Measurements from ENCODE around the gene ECM2. TPM values are rescaled to one million over a fixed set of nuclear protein-coding genes. Genes with fewer than 3 reads are reported as not detected.

ECM2 gene
- total and polyA plus RNA-seq, 9 donors = 14.7 to 28.3 (median 17.2) TPM

GRCh38 chr9:92529124-92529523 is 6.7 kb downstream of the ECM2 start:
- no peak overlapping the region for H3K4me3 ChIP-seq (ENCODE audit: low read length)
- no CpG with 5 or more reads among the region's 3 CpGs for WGBS (ENCODE audit: insufficient coverage)
- peaks cover 2% of the 10 kb centered on the region for H3K4me1 ChIP-seq (ENCODE audit: control insufficient read depth, insufficient read depth, low read length)
- peaks cover 8% of the 10 kb centered on the region for H3K9me3 ChIP-seq (replicated peaks; ENCODE audit: control insufficient read depth, low read depth, low read length)
- no peaks in the 10 kb centered on the region for H3K36me3 ChIP-seq (ENCODE audit: control insufficient read depth, insufficient read depth, low read length)
- H3K27ac ChIP-seq (ENCODE audit: low read length) = no peak overlapping the region
- H3K27me3 ChIP-seq (ENCODE audit: control insufficient read depth, insufficient read depth, low read length) = no peaks in the 10 kb centered on the region
- no peak for DNase-seq

- H3K36me3 ChIP-seq (ENCODE audit: control insufficient read depth, insufficient read depth, low read length) = no peaks in the 10 kb centered on the region
- no peak overlapping the region for H3K4me3 ChIP-seq (ENCODE audit: low read length)
- H3K9me3 ChIP-seq (replicated peaks; ENCODE audit: control insufficient read depth, low read depth, low read length) = peaks cover 8% of the 10 kb centered on the region
- no peaks in the 10 kb centered on the region for H3K27me3 ChIP-seq (ENCODE audit: control insufficient read depth, insufficient read depth, low read length)
- DNase-seq = peak; percentile 87
- peaks cover 2% of the 10 kb centered on the region for H3K4me1 ChIP-seq (ENCODE audit: control insufficient read depth, insufficient read depth, low read length)
- WGBS (ENCODE audit: insufficient coverage) = no CpG with 5 or more reads among the region's 1 CpG
- H3K27ac ChIP-seq (ENCODE audit: low read length) = peak overlapping the region; percentile 82
Observed at GRCh38 chr9:92528522-92528849, 7.3 kb downstream of the ECM2 start.

GRCh38 chr9:92527832-92528521 is 7.8 kb downstream of the ECM2 start:
- DNase-seq = no peak
- peaks cover 2% of the 10 kb centered on the region for H3K4me1 ChIP-seq (ENCODE audit: control insufficient read depth, insufficient read depth, low read length)
- no peaks in the 10 kb centered on the region for H3K36me3 ChIP-seq (ENCODE audit: control insufficient read depth, insufficient read depth, low read length)
- no peak overlapping the region for H3K4me3 ChIP-seq (ENCODE audit: low read length)
- peaks cover 8% of the 10 kb centered on the region for H3K9me3 ChIP-seq (replicated peaks; ENCODE audit: control insufficient read depth, low read depth, low read length)
- 55% methylated on average over 1 of the region's 4 CpGs for WGBS (ENCODE audit: insufficient coverage)
- no peaks in the 10 kb centered on the region for H3K27me3 ChIP-seq (ENCODE audit: control insufficient read depth, insufficient read depth, low read length)
- H3K27ac ChIP-seq (ENCODE audit: low read length) = peak overlapping the region; percentile 82

- no peaks in the 10 kb centered on the region for H3K27me3 ChIP-seq (ENCODE audit: control insufficient read depth, insufficient read depth, low read length)
- H3K36me3 ChIP-seq (ENCODE audit: control insufficient read depth, insufficient read depth, low read length) = no peaks in the 10 kb centered on the region
- H3K4me1 ChIP-seq (ENCODE audit: control insufficient read depth, insufficient read depth, low read length) = peaks cover 2% of the 10 kb centered on the region
- H3K9me3 ChIP-seq (replicated peaks; ENCODE audit: control insufficient read depth, low read depth, low read length) = peaks cover 8% of the 10 kb centered on the region
- DNase-seq = no peak
- WGBS (ENCODE audit: insufficient coverage) = no CpG with 5 or more reads among the region's 2 CpGs
- no peak overlapping the region for H3K27ac ChIP-seq (ENCODE audit: low read length)
- H3K4me3 ChIP-seq (ENCODE audit: low read length) = no peak overlapping the region
Observed at GRCh38 chr9:92527291-92527828, 8.4 kb downstream of the ECM2 start.

GRCh38 chr9:92525306-92525705 is 10.5 kb downstream of the ECM2 start:
- no peaks in the 10 kb centered on the region for H3K27me3 ChIP-seq (ENCODE audit: control insufficient read depth, insufficient read depth, low read length)
- no peak for DNase-seq
- H3K27ac ChIP-seq (ENCODE audit: low read length) = no peak overlapping the region

GRCh38 chr9:92524881-92525280 is 10.9 kb downstream of the ECM2 start:
- no peaks in the 10 kb centered on the region for H3K36me3 ChIP-seq (ENCODE audit: control insufficient read depth, insufficient read depth, low read length)

More at GRCh38 chr9:92525306-92525705, 10.5 kb downstream of the ECM2 start:
- no peaks in the 10 kb centered on the region for H3K36me3 ChIP-seq (ENCODE audit: control insufficient read depth, insufficient read depth, low read length)
- no CpG with 5 or more reads among the region's 5 CpGs for WGBS (ENCODE audit: insufficient coverage)
- H3K4me1 ChIP-seq (ENCODE audit: control insufficient read depth, insufficient read depth, low read length) = peaks cover 2% of the 10 kb centered on the region
- H3K4me3 ChIP-seq (ENCODE audit: low read length) = no peak overlapping the region
- H3K9me3 ChIP-seq (replicated peaks; ENCODE audit: control insufficient read depth, low read depth, low read length) = no peaks in the 10 kb centered on the region

GRCh38 chr9:92522983-92523970 is 12.5 kb downstream of the ECM2 start:
- Histone ChIP-seq H3K4me1 (ENCODE audit: control insufficient read depth, insufficient read depth, low read length) (peaks cover 2% of the 10 kb centered on the region), H3K27ac (ENCODE audit: low read length) (no peak overlapping the region), H3K36me3 (ENCODE audit: control insufficient read depth, insufficient read depth, low read length) (no peaks in the 10 kb centered on the region), H3K4me3 (ENCODE audit: low read length) (no peak overlapping the region), H3K9me3 (replicated peaks; ENCODE audit: control insufficient read depth, low read depth, low read length) (no peaks in the 10 kb centered on the region), H3K27me3 (ENCODE audit: control insufficient read depth, insufficient read depth, low read length) (no peaks in the 10 kb centered on the region)
- 78% methylated on average over 4 of the region's 10 CpGs for WGBS (ENCODE audit: insufficient coverage)
- DNase-seq = no peak

More at GRCh38 chr9:92524881-92525280, 10.9 kb downstream of the ECM2 start:
- no CpG with 5 or more reads among the region's 1 CpG for WGBS (ENCODE audit: insufficient coverage)
- Histone ChIP-seq H3K27me3 (ENCODE audit: control insufficient read depth, insufficient read depth, low read length) (no peaks in the 10 kb centered on the region), H3K9me3 (replicated peaks; ENCODE audit: control insufficient read depth, low read depth, low read length) (no peaks in the 10 kb centered on the region), H3K27ac (ENCODE audit: low read length) (no peak overlapping the region), H3K4me3 (ENCODE audit: low read length) (no peak overlapping the region), H3K4me1 (ENCODE audit: control insufficient read depth, insufficient read depth, low read length) (peaks cover 2% of the 10 kb centered on the region)
- no peak for DNase-seq

GRCh38 chr9:92520837-92521236 is 15.0 kb downstream of the ECM2 start:
- Histone ChIP-seq H3K27ac (ENCODE audit: low read length) (no peak overlapping the region), H3K9me3 (replicated peaks; ENCODE audit: control insufficient read depth, low read depth, low read length) (no peaks in the 10 kb centered on the region), H3K36me3 (ENCODE audit: control insufficient read depth, insufficient read depth, low read length) (no peaks in the 10 kb centered on the region), H3K27me3 (ENCODE audit: control insufficient read depth, insufficient read depth, low read length) (no peaks in the 10 kb centered on the region), H3K4me3 (ENCODE audit: low read length) (no peak overlapping the region), H3K4me1 (ENCODE audit: control insufficient read depth, insufficient read depth, low read length) (no peaks in the 10 kb centered on the region)
- 82% methylated on average over 1 of the region's 2 CpGs for WGBS (ENCODE audit: insufficient coverage)
- no peak for DNase-seq

GRCh38 chr9:92518199-92518598 is 17.6 kb downstream of the ECM2 start:
- Histone ChIP-seq H3K27ac (ENCODE audit: low read length) (no peak overlapping the region), H3K4me3 (ENCODE audit: low read length) (no peak overlapping the region), H3K4me1 (ENCODE audit: control insufficient read depth, insufficient read depth, low read length) (no peaks in the 10 kb centered on the region), H3K27me3 (ENCODE audit: control insufficient read depth, insufficient read depth, low read length) (no peaks in the 10 kb centered on the region), H3K9me3 (replicated peaks; ENCODE audit: control insufficient read depth, low read depth, low read length) (no peaks in the 10 kb centered on the region), H3K36me3 (ENCODE audit: control insufficient read depth, insufficient read depth, low read length) (no peaks in the 10 kb centered on the region)
- DNase-seq = no peak
- no CpG with 5 or more reads among the region's 4 CpGs for WGBS (ENCODE audit: insufficient coverage)

- H3K36me3 ChIP-seq (ENCODE audit: control insufficient read depth, insufficient read depth, low read length) = no peaks in the 10 kb centered on the region
- no peak for DNase-seq
- H3K9me3 ChIP-seq (replicated peaks; ENCODE audit: control insufficient read depth, low read depth, low read length) = no peaks in the 10 kb centered on the region
- no peak overlapping the region for H3K4me3 ChIP-seq (ENCODE audit: low read length)
- no peaks in the 10 kb centered on the region for H3K27me3 ChIP-seq (ENCODE audit: control insufficient read depth, insufficient read depth, low read length)
- WGBS (ENCODE audit: insufficient coverage) = 69% methylated on average over 2 of the region's 3 CpGs
- H3K27ac ChIP-seq (ENCODE audit: low read length) = peak overlapping the region; percentile 56
- peaks cover 2% of the 10 kb centered on the region for H3K4me1 ChIP-seq (ENCODE audit: control insufficient read depth, insufficient read depth, low read length)
Observed at GRCh38 chr9:92517046-92517445, 18.7 kb downstream of the ECM2 start.
